GM19193 (cell line): ENCODE measurements around the gene P2RY6.

Source experiments
- POLR2A ChIP-seq: IDR thresholded peaks from 4 replicates; pipeline ENCODE4 v1.6.1; 2011; ENCODE audit not compliant: insufficient read depth, insufficient read length; ENCODE audit errors: extremely low read depth

P2RY6 gene

DNA sequence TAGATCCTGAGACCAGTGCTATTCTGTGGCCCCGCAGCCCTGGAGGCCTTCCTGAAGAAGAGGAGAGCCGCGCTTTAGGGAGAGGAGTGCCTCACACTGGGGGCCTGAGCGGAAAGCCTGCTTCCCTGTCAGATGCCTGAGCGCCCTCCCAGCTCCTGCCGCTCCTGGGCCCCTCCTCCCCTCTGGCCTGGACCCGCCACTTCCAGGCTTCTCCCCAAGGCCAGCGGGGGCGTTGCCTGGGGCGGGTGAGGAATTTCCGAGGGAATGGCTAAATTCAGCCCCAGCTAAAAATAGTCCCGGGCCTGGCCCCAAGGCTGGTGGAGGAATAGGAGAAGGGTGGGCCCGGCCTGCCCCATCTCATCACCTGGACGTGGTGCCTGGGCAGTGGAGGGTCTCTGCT is 51.3 kb downstream of the P2RY6 start:
- TF ChIP-seq POLR2A, result no peak

DNA sequence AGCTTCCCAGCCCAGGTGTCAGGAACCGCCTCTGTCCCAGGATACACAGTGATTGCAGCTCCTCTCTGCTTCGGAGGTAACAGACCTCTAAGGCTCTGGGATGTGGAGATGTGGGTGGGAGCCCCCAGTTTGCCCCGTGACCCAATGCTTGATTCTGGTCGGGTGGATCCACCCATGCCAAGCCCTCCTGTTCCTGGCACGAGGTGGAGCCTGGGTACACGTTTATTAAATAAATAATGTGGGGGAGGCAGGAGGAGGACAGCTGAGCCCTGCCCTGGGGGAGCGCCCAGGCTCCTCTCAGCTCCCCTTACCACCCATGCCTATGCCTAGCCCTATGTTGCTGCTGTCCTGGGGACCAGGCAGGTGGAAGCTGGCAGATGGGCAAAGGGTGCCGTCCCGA is 52.0 kb downstream of the P2RY6 start:
- no peak for TF ChIP-seq POLR2A

DNA sequence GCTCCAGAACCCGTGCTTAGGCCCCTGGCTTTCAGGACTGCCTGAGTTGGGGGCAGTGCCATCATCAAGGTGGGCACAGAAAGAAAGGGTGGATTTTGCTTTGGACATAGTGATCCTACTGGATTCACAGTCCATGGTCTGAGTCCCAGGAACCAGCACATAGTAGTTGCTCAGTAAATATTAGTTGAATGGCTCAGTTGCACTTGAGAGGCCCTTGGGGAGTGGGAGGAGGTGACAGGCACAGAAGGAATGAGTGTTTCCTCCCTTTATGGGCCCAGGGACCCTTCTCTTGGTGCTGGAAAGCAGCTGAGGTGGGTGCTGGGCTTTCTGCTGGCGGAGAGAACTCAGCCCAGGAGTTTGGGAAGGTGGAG is 52.5 kb downstream of the P2RY6 start:
- no peak for TF ChIP-seq POLR2A

DNA sequence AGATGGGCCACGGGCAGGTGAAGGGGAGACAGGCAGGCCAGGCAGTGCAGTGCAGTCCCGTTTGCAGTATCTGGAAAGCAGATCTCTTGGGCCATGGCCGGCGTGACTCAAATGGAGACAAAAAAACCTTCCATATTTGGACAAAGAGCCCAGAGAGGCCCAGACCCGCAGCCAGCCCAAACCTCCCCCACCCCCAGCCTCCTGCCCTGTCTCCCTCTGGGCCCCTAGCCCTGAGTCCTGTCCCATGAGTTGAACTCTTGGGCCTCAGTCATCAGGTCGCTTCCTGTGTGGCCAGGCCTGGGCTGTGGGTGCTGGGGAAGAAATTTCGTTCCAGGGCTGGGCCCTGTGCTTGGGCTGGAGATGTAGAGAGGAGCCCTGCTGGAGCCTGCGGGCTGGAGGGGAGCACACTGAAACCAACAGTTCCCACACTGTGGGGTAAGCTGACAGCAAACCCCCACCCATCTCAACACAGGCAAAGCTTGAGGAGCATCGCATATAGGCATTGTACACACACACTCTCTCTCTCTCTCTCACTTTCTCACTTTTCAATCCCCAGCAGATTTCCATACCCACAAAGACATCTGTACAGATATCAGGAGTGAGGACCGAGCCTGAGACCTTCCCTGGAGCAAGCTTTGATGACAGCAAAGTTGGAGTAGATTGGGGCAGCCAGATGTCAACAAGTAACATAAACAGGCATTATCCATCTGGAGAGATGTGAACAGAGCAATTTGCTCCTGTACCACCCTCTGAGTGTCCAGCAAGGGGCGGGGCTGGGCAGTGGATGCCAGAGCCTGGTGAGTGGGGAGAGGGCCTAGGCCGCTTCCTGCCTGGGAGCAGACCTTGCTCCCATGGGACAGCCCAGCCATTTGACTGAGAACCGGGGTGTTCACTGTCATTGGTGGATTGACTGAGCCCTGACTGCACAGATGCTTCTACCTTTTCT is 53.2 kb downstream of the P2RY6 start:
- TF ChIP-seq POLR2A, result peak; percentile 60

- TF ChIP-seq POLR2A, result no peak
These were observed 55.0 kb downstream of the P2RY6 start for GRCh38 chr11:73326929-73327811.

DNA sequence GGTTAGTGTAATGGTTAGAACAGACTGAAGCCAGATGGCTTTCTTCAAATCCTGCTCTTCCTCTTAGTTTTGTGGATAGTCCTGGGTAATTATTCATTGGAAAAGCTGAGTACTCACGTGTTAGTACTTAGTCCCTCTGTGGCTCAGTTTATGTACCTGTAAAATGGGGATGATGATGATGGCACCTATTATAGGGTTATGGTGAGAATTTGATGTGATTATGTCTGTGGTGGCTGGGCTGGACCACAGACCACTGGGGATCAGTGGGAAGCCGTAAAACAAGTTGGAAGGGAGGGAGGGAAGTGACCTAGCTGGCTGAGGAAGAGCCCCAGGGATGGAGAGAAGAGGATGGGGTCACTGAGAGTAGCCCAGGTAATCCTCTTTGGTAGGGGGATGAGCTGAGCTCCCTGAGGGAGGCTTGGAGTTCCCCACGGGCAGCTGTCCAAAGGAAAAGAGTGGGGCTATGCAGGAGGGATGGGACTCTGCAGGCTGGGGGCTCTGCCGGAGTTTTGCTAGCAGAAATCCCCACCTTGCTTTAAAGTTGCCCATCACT is 55.8 kb downstream of the P2RY6 start:
- TF ChIP-seq POLR2A, result no peak

DNA sequence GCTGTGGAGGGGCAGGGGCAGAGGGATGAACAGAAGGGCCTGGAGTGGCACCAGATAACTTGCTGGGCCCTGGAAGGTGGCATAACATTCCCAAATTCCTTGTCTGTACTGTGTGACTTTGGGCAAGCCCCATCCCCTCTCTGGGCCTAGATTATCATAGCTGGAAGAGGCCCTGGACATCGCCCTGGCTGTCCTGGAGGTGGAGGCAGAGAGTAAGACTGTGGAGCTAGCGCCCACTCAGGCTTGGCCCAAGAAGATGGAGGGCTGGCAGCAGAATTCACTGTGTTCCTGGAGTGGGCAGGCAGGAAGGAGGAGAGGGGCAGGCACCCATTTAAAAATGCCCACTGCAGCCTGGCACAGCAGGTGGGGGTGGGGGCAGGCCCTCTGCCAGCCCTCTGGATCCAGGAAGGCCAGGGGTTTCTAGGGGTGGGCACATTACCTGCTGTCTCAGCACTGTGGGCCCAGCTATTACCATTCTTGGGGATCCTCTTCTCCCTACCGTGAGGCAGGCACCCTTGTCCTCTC is 58.5 kb downstream of the P2RY6 start:
- TF ChIP-seq POLR2A, result no peak

DNA sequence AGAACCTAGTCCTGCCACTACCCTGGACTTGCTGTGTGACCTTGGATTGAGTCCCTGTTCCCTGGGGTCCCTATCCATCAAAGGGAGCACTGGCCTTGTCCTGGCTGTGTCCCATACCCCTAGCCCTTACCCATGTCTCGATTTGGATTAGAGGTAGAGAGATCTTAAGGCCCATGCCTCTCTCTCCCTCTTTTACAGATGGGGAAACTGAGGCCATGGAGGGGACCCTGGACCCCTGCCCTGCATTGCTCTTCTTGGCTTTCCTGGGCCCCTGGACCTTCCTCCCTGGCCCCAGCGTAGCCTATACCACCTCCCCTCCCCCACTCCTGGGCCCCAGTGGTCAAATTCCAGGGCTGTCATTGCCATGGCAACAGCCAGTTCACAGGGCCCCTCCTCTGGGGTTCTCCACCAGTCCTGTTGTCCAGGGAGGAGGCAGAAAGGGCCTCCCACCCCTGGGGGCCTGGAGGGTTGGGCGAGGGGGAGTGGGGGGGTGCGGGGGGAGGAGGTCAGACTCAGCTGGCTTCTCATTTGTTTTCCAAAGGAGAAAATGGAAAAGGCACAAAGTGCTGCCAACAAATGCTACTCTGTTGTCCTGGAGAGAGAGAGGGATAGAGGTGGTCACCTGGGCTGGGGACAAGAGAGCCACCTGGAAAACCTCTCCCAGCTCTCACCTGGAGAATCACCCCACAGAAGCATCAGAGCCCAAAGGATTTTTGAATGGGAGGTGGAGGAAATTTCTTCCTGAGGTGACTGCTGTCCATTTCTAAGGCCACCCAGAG is 59.2 kb downstream of the P2RY6 start:
- TF ChIP-seq POLR2A, result no peak

DNA sequence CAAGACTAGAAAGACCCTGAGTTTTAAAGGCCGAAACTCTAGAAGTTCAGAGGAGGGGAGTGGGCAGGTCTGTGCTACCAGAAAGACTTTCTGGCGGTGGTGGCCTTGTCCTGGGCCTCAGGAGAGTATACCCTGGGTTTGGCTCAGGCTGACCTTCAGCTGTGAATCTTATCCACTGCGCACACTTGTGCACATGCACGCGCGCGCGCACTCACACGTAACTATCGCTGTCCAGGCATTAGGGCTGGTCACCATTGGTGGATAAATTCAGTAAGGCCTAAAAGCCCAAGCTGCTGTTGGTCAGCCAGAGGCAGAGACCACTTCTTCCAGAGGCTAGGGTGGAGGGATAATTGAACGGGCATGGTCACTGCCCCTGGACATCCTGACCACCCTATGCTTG is 61.0 kb downstream of the P2RY6 start:
- no peak for TF ChIP-seq POLR2A

DNA sequence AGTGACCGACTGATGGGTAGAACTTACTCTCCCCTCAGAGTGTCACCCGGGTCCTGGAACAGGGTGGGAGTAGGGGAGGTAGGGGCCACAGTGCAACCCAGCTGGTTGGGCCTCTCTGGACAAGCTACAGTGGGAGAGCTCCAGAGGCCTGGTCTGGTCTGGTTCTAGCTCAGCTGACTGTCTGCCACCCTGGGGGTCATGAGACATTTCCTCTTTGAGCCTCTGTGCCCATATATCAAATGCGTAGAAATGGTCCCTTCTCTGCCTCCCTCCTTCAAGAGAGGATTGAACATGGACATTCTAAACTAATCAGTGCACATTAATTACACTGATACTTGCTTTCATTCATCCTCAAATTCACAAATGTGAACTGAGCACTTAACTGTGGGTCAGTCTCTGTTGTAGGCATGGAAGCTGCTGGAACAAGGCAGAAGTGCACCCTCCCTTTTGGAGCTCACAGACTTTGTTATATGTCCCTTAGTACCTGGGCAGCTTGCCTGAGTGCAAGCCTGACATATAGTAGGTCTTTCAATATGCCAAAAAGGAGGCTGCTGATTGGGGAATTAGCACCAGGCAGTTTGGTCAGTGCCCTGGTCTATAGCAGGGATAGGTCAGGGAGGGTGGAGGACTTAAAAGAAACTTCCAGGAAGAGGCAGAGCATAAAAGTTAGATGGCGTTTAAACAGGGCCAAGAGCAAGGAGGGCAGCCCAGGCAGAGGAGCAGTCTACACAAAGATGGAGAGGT is 61.7 kb downstream of the P2RY6 start:
- no peak for TF ChIP-seq POLR2A

GRCh38 chr11:73334384-73335203 is 62.5 kb downstream of the P2RY6 start:
- no peak for TF ChIP-seq POLR2A

- TF ChIP-seq POLR2A, result no peak
These were observed 63.2 kb downstream of the P2RY6 start for GRCh38 chr11:73335204-73335923.
